ENCODE data around the gene TLE7.

The TLE7 gene

DNA sequence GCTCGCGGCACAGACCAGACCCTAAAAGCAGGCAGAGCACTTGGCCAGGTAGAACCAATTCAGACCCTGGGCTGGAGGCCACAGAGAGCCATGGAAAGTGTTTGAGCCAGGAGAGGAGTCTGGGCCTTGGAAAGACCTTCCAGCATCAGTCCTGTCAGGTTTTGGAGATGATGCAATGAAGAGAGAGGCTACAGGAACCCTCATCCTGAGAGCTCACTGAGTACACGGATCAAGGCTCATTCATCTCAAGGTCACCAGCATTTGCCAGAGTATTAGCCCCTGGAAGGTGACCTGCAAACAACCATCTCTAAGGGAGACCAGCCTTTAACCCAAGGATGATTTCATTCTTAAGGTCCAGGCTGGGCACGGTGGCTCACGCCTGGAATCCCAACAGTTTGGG is 27.8 kb downstream of the TLE7 start:
- H3K9me2 ChIP-seq (replicated peaks; ENCODE audit: insufficient read depth, low read length) = no peaks in the 10 kb centered on the region
- H3K9me3 ChIP-seq (replicated peaks; ENCODE audit: insufficient read depth, low read length) = no peaks in the 10 kb centered on the region
- peaks cover 31% of the 10 kb centered on the region for H3K27me3 ChIP-seq (replicated peaks; ENCODE audit: insufficient read depth, low read length)
- H3K36me3 ChIP-seq (replicated peaks; ENCODE audit: insufficient read depth, low read length) = no peaks in the 10 kb centered on the region
- no peaks in the 10 kb centered on the region for H3K4me1 ChIP-seq (ENCODE audit: low read length)
- H3K27ac ChIP-seq (ENCODE audit: low read length) = no peak overlapping the region
- no peak overlapping the region for H3K9ac ChIP-seq (ENCODE audit: low read length)
- H4K20me1 ChIP-seq (ENCODE audit: insufficient read depth, low read length) = no peaks in the 10 kb centered on the region
- H3K4me2 ChIP-seq (ENCODE audit: low read depth, low read length) = no peak overlapping the region
- H3F3A ChIP-seq (ENCODE audit: insufficient read depth, low read length) = no peaks in the 10 kb centered on the region
- no peak overlapping the region for H2AFZ ChIP-seq (ENCODE audit: low read length)
- H3K79me2 ChIP-seq (ENCODE audit: low read length) = no peaks in the 10 kb centered on the region
- no peak overlapping the region for H3K4me3 ChIP-seq (ENCODE audit: low read length)
- TF ChIP-seq, protein P1, sequence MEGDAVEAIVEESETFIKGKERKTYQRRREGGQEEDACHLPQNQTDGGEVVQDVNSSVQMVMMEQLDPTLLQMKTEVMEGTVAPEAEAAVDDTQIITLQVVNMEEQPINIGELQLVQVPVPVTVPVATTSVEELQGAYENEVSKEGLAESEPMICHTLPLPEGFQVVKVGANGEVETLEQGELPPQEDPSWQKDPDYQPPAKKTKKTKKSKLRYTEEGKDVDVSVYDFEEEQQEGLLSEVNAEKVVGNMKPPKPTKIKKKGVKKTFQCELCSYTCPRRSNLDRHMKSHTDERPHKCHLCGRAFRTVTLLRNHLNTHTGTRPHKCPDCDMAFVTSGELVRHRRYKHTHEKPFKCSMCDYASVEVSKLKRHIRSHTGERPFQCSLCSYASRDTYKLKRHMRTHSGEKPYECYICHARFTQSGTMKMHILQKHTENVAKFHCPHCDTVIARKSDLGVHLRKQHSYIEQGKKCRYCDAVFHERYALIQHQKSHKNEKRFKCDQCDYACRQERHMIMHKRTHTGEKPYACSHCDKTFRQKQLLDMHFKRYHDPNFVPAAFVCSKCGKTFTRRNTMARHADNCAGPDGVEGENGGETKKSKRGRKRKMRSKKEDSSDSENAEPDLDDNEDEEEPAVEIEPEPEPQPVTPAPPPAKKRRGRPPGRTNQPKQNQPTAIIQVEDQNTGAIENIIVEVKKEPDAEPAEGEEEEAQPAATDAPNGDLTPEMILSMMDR (IDR thresholded peaks at IDR 0.05; ENCODE audit: low read length) = no peak
- TF ChIP-seq EZH2phosphoT487 (IDR thresholded peaks at IDR 0.05; ENCODE audit: low read length) (no peak), EZH2 (optimal IDR thresholded peaks at IDR 0.05; ENCODE audit: low read depth, low read length) (no peak)
- no peak for DNase-seq

DNA sequence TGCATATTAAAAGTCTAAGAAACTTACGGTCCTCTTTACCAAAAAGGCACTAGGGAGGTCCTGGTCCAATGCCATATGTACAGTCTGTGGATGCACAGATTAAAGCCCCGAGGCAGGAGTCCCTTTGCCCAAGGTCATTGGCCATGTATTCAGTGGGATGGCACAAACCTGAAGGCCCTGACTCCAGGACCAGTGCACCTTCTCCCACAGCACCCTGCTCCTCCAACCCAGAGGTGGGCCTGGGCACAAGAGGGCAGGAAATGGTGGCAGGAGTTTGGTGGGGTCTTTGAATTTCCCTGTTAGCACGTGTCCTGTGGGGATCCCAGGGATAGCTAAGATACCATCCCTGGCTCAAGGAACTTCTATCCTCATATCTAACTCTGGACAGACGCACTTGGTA is 28.5 kb downstream of the TLE7 start:
- no peak overlapping the region for H3K9ac ChIP-seq (ENCODE audit: low read length)
- no peaks in the 10 kb centered on the region for H3K9me3 ChIP-seq (replicated peaks; ENCODE audit: insufficient read depth, low read length)
- peaks cover 31% of the 10 kb centered on the region for H3K27me3 ChIP-seq (replicated peaks; ENCODE audit: insufficient read depth, low read length)
- no peaks in the 10 kb centered on the region for H3K79me2 ChIP-seq (ENCODE audit: low read length)
- H3K36me3 ChIP-seq (replicated peaks; ENCODE audit: insufficient read depth, low read length) = no peaks in the 10 kb centered on the region
- no peak overlapping the region for H3K27ac ChIP-seq (ENCODE audit: low read length)
- no peaks in the 10 kb centered on the region for H3F3A ChIP-seq (ENCODE audit: insufficient read depth, low read length)
- TF ChIP-seq EZH2phosphoT487 (IDR thresholded peaks at IDR 0.05; ENCODE audit: low read length) (no peak), EZH2 (optimal IDR thresholded peaks at IDR 0.05; ENCODE audit: low read depth, low read length) (no peak)
- TF ChIP-seq, protein P1 (IDR thresholded peaks at IDR 0.05; ENCODE audit: low read length) = no peak
- no peak overlapping the region for H2AFZ ChIP-seq (ENCODE audit: low read length)
- no peaks in the 10 kb centered on the region for H3K4me1 ChIP-seq (ENCODE audit: low read length)
- no peak for DNase-seq
- no peak overlapping the region for H3K4me2 ChIP-seq (ENCODE audit: low read depth, low read length)
- H3K4me3 ChIP-seq (ENCODE audit: low read length) = no peak overlapping the region
- H4K20me1 ChIP-seq (ENCODE audit: insufficient read depth, low read length) = no peaks in the 10 kb centered on the region
- no peaks in the 10 kb centered on the region for H3K9me2 ChIP-seq (replicated peaks; ENCODE audit: insufficient read depth, low read length)

DNA sequence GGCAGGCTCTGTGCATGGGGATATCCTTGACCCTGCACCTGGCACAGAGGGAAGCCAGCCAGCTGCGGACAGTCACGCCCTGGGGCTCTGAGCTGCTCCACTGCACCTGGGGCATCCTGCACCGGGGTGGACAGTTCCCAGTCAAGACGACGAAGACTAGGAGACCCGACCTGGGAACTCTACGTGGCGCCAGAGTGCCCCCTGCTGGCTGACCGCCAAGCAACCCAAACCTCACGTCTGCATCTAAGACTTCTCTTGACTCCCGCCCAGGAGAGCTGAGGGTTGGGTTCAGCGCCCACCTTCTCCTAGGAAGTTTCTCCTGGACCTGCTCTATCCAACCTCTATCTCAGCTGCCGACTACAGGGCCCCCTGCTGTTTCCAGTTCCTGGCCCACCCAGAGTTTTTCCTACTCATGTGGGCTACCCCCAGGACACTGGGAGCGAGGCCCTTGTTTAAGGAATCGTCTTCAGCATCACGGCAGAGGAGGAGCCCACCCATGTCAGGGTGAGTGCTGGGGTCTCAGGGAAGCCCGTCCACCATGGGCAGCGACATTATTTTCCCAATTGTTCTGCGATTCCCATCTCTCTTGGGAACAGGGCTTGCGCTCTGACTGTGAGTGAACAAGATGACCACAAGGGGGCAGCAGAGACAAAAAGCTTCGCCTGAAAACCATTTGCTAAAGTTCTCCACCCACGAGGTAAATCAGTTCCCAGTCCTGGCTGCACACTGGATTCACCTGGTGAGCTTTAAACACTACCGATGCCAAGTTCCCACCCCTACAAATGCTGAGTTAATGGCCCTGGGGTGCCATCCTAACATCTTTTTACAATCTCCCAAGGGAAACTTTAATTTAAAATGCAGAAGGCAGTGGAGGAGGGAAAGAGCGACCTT is 29.3 kb downstream of the TLE7 start:
- Histone ChIP-seq H3K4me1 (ENCODE audit: low read length) (no peaks in the 10 kb centered on the region), H3K4me2 (ENCODE audit: low read depth, low read length) (peak overlapping the region; percentile 63), H3K27ac (ENCODE audit: low read length) (no peak overlapping the region), H3K36me3 (replicated peaks; ENCODE audit: insufficient read depth, low read length) (no peaks in the 10 kb centered on the region), H3K9me2 (replicated peaks; ENCODE audit: insufficient read depth, low read length) (no peaks in the 10 kb centered on the region), H3K9me3 (replicated peaks; ENCODE audit: insufficient read depth, low read length) (no peaks in the 10 kb centered on the region), H3F3A (ENCODE audit: insufficient read depth, low read length) (no peaks in the 10 kb centered on the region), H4K20me1 (ENCODE audit: insufficient read depth, low read length) (no peaks in the 10 kb centered on the region), H3K27me3 (replicated peaks; ENCODE audit: insufficient read depth, low read length) (peaks cover 32% of the 10 kb centered on the region), H3K4me3 (ENCODE audit: low read length) (peak overlapping the region; percentile 14; the same call in 1 of the 2 replicates), H3K9ac (ENCODE audit: low read length) (no peak overlapping the region), H2AFZ (ENCODE audit: low read length) (peak overlapping the region; percentile 40; the same call in 1 of the 2 replicates), H3K79me2 (ENCODE audit: low read length) (no peaks in the 10 kb centered on the region)
- DNase-seq = peak; percentile 78
- no peak for TF ChIP-seq EZH2 (optimal IDR thresholded peaks at IDR 0.05; ENCODE audit: low read depth, low read length)
- TF ChIP-seq, protein P1 (IDR thresholded peaks at IDR 0.05; ENCODE audit: low read length) = peak; percentile 77

Measured in MM.1S (cell line).